Rectal smooth muscle tissue (tissue), 1 donor: ENCODE results near the gene VMA21.

Experiments
- H3K27ac ChIP-seq: one replicate; pipeline ENCODE4 v1.7.0; 2013; ENCODE audit warnings: low read depth, low read length, inconsistent platforms
- H3K27me3 ChIP-seq: one replicate; pipeline ENCODE4 v1.7.0; 2013; ENCODE audit warnings: low read length; ENCODE audit not compliant: control insufficient read depth, insufficient read depth
- H3K36me3 ChIP-seq: one replicate; pipeline ENCODE4 v1.7.0; 2013; ENCODE audit warnings: low read length; ENCODE audit not compliant: control insufficient read depth, insufficient read depth
- H3K4me1 ChIP-seq: one replicate; pipeline ENCODE4 v1.7.0; 2013; ENCODE audit warnings: low read length; ENCODE audit not compliant: control insufficient read depth, insufficient read depth
- H3K4me3 ChIP-seq: one replicate; pipeline ENCODE4 v1.7.0; 2013; ENCODE audit warnings: low read length
- H3K9ac ChIP-seq: one replicate; pipeline ENCODE4 v1.7.0; 2013; ENCODE audit warnings: low read length

The VMA21 gene, protein sequence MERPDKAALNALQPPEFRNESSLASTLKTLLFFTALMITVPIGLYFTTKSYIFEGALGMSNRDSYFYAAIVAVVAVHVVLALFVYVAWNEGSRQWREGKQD

DNA sequence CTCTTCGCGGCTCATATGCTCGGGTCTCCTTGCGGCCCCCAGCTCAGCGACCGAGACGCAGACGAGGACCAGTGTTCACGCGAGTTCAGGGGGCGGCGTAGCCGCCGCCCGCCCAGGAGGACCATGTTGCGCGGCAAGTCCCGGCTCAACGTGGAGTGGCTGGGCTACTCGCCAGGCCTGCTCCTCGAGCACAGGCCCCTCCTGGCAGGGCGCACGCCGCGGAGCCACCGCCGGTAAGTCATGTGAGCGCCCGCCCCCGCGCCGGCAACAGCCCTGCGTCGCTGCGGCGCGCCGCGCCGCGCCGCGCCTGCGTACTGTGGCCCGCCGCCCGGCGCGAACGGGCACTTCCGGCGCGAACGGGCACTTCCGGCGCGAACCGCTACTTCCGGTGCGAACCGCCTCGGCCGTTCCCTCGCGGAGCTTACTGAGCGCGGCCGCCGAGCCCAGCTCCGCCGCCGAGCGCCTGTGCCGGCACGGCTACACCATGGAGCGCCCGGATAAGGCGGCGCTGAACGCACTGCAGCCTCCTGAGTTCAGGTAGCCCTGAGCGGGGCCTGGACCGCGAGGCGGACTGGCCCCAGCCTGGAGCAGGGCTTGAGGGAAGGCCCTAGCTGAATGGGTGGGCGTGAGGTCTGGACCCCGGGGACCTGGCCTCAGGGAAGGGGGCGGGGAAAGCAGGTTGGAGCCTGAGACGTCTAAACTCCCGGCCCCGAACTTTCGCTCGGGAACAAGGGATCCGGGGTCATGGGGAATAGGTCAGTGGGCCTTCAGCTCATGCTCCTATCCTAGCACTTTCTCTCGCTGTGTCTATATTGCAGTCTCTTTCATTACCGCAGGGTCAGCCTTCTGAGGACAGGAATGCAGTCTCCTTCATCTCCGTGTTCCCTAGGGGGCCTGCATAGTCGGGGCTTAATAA is at the start of gene VMA21:
TSS of gene VMA21 (plus strand) at position 382 of the 916 bp plus-strand sequence. CDS start at position 485, 103 bp downstream.
- no peaks in the 10 kb centered on the region for H3K4me1 ChIP-seq
- no peaks in the 10 kb centered on the region for H3K27me3 ChIP-seq
- peak within 1 kb of the TSS; percentile 83 for H3K4me3 ChIP-seq
- peak within 1 kb of the TSS; percentile 94 for H3K27ac ChIP-seq
- no peaks in the 10 kb centered on the region for H3K36me3 ChIP-seq
- peak within 1 kb of the TSS; percentile 71 for H3K9ac ChIP-seq

- Histone ChIP-seq H3K27me3 (no peaks in the 10 kb centered on the region), H3K27ac (no peak overlapping the region), H3K36me3 (no peaks in the 10 kb centered on the region), H3K4me3 (no peak overlapping the region), H3K9ac (no peak overlapping the region), H3K4me1 (no peaks in the 10 kb centered on the region)
Observed at GRCh38 chrX:151359341-151359740, 37.7 kb upstream of the VMA21 start.

DNA sequence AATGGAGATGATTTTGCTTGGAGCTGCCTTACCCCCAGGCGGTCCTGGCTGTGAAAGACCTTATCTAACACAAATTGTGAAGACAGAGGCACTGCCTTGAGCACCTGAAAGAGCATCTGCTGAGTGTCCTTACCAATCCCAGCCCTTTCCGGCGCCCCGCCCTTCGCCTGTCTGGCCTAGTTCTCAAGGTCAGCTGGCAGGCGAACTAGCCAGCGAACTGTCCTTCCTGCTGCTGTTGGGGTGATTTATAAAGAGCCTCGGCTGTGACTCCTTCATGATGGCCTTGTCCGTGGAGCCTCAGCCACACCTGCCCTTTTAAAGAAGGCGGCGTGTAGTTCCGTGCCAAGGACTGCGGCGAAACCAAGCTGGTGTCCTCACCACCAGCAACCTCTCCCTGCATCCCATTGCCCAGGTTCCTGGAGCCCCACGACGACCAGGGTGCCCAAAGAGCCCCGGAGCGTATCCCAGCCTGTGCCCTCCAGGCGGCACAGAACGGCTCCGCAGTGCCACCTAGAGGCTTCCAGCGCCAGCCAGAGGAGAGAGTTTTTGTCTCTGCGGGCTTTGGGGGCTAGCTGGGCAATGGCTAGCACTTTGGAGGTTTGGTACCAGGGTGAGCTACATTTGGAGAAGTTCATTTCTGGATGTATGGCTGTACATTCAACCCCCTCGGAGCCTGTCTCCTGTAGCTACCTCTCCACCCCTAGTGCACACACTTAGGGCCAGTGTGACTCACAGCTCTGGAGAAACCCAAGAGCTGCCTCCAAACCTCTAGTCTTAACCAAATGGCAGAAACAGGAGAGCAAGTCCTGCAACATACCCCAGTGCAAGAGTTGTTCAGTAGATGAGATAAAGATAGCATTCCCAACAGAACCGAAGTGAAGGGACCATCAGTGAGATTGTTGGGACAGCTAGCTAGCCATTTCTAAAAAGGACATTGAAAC is 36.8 kb upstream of the VMA21 start:
- no peaks in the 10 kb centered on the region for H3K36me3 ChIP-seq
- no peak overlapping the region for H3K9ac ChIP-seq
- no peak overlapping the region for H3K4me3 ChIP-seq
- H3K4me1 ChIP-seq = no peaks in the 10 kb centered on the region
- H3K27ac ChIP-seq = no peak overlapping the region
- H3K27me3 ChIP-seq = no peaks in the 10 kb centered on the region

GRCh38 chrX:151363316-151363715 is 33.7 kb upstream of the VMA21 start:
- H3K36me3 ChIP-seq = no peaks in the 10 kb centered on the region
- no peak overlapping the region for H3K4me3 ChIP-seq
- H3K27me3 ChIP-seq = no peaks in the 10 kb centered on the region
- no peak overlapping the region for H3K9ac ChIP-seq
- H3K27ac ChIP-seq = no peak overlapping the region
- H3K4me1 ChIP-seq = no peaks in the 10 kb centered on the region

GRCh38 chrX:151365579-151365978 is 31.4 kb upstream of the VMA21 start:
- H3K27me3 ChIP-seq = no peaks in the 10 kb centered on the region
- H3K27ac ChIP-seq = no peak overlapping the region

DNA sequence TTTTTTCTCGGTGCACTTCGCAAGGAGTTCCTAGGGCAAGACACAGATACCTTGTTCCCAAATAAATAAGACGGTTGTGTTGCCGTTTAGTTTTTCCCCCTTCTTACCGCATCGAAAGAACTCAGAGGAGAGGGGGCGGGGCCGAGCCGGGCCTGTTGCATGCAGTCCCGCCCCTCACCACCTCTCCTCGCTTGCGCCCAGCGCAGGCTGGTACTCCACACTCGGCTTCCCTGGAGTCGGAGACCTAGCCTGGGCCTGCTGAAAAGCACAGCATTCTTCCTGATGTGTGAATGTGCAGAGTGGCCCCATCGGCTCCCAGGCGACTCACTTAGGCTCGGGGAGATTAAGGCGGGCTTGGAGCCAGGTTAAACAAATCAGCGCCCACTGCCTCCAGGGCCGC is 26.1 kb upstream of the VMA21 start:
- H3K4me3 ChIP-seq = no peak overlapping the region
- no peaks in the 10 kb centered on the region for H3K36me3 ChIP-seq
- no peaks in the 10 kb centered on the region for H3K27me3 ChIP-seq
- H3K27ac ChIP-seq = no peak overlapping the region
- H3K9ac ChIP-seq = no peak overlapping the region
- H3K4me1 ChIP-seq = no peaks in the 10 kb centered on the region

More at GRCh38 chrX:151365579-151365978, 31.4 kb upstream of the VMA21 start:
- Histone ChIP-seq H3K36me3 (no peaks in the 10 kb centered on the region), H3K9ac (no peak overlapping the region), H3K4me3 (no peak overlapping the region), H3K4me1 (no peaks in the 10 kb centered on the region)

- Histone ChIP-seq H3K4me3 (no peak overlapping the region), H3K27ac (no peak overlapping the region), H3K36me3 (no peaks in the 10 kb centered on the region), H3K27me3 (no peaks in the 10 kb centered on the region), H3K9ac (no peak overlapping the region), H3K4me1 (no peaks in the 10 kb centered on the region)
Observed at GRCh38 chrX:151384807-151385206, 12.2 kb upstream of the VMA21 start.

DNA sequence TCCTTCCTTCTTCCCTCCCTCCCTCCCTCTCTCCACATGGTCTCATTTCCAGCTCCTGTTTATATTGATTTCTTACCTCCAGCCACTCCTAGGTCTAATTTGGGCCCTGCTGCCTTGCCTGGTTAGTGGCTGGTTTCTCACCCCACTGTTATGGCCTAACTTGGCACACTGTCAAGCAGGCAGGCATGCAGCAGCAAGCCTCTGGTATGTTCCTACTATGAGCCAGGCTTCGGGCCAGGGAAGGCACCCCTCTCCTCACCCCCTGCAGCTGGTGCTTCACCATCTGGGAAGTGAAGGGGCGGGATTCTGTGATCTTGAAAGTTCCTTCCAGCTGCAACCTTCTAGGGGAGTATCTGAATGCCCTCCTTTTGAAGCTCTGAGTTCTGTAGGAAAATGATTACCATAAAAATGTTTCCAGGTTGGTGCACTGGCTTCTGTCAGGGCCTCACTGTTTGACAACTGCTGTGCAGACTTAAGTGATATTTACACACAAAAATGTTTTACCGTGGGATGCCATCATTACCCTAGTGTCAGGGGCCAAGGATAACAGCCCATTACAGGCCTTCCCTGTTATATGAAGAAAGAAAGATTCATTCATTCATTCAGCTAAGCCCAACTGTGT is 10.1 kb upstream of the VMA21 start:
- Histone ChIP-seq H3K27me3 (no peaks in the 10 kb centered on the region), H3K4me1 (no peaks in the 10 kb centered on the region), H3K9ac (no peak overlapping the region), H3K4me3 (no peak overlapping the region), H3K36me3 (no peaks in the 10 kb centered on the region), H3K27ac (no peak overlapping the region)

DNA sequence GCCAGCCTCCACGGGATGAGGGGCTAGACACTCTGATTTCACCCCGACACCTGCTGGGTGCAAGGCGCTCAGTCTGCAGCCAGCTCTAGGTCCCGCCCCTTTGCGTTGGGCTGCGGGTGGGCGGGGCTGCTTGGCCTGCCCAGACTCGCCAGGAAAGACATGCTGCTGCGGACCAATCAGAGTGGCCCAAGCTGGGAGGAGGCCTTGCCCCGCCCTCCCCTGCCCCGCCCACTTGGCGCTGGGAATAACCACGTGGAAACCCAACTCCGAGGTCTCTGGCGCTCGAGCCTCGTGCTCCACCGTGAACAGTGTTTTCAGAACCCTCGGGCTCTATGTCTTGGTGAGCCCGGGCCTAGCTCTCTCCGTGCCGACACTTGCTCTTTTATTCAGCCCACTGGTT is 5.3 kb upstream of the VMA21 start:
- Histone ChIP-seq H3K9ac (no peak overlapping the region), H3K4me1 (no peaks in the 10 kb centered on the region), H3K4me3 (no peak overlapping the region), H3K27ac (no peak overlapping the region), H3K27me3 (no peaks in the 10 kb centered on the region), H3K36me3 (no peaks in the 10 kb centered on the region)

- H3K27ac ChIP-seq = no peak overlapping the region
- H3K36me3 ChIP-seq = no peaks in the 10 kb centered on the region
- no peak overlapping the region for H3K9ac ChIP-seq
- H3K4me3 ChIP-seq = no peak overlapping the region
- H3K27me3 ChIP-seq = no peaks in the 10 kb centered on the region
- H3K4me1 ChIP-seq = no peaks in the 10 kb centered on the region
Observed at GRCh38 chrX:151393514-151393913, 3.5 kb upstream of the VMA21 start.

DNA sequence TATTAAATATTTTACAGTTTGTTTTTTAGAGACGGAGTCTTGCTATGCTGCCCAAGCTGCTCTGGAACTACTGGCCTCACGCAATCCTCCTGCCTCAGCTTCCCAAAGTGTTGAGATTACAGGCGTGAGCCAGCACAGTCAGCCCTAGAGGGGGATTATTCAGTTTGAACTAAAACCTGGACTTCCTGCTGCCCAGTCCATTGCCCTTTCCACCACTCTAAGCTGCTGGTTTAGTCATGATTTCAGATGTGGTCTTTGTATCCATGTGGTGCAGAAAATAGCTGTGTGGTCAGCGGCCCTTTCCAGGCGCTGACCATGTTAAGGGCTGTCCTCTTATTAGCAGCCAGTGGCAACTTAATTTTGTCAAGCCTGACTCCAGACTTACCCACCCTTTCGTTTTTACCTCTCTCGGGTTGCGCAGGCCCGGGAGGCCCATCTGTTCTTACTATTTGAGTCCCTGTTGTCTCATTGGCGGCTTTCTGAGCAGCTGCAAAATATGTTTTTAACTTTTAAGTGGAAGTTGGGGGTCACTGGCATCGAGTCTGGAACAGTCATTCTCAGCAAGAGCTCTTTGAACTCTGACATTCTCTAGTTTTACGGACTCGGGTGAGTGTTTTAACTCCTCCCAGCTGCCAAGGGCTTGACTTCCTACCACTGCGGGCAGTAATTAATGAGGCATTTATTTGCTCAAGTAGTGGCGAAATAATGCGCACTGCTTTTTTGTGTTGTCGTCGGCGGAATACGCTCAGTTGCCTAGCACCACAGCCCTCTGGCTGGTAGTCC is 773 bp upstream of the VMA21 start:
- peak overlapping the region; percentile 71 for H3K9ac ChIP-seq
- H3K4me3 ChIP-seq = peak overlapping the region; percentile 65
- no peaks in the 10 kb centered on the region for H3K4me1 ChIP-seq
- H3K36me3 ChIP-seq = no peaks in the 10 kb centered on the region
- no peaks in the 10 kb centered on the region for H3K27me3 ChIP-seq
- peak overlapping the region; percentile 94 for H3K27ac ChIP-seq
